Thyroid gland (tissue), 4 donors: ENCODE data around the gene KRTAP10-1. TPM values are rescaled to one million over a fixed set of nuclear protein-coding genes. Genes with fewer than 3 reads are reported as not detected.

Source experiments
- DNase-seq, 2 donors: peaks; one replicate each; pipeline ENCODE4 v3.0.0-alpha.2; 2019
- H3K27ac ChIP-seq, 3 donors: fragments of 200-600 bp; sonication (generic); 1 replicate in 2 of 3; 2 replicates in 1 of 3; pipeline ENCODE4 v1.5.1; 2016 to 2019; ENCODE audit warnings: mild to moderate bottlenecking in 1 of 3, moderate library complexity in 1 of 3
- H3K27me3 ChIP-seq: fragments of 200-600 bp; sonication (generic); one replicate; pipeline ENCODE4 v1.5.1; 2019
- H3K36me3 ChIP-seq, 2 donors: fragments of 200-600 bp; sonication (generic); one replicate each; pipeline ENCODE4 v1.5.1; 2016 to 2019
- H3K4me1 ChIP-seq, 2 donors: fragments of 200-600 bp; sonication (generic); one replicate each; pipeline ENCODE4 v1.5.1; 2017 to 2019
- H3K4me3 ChIP-seq, 3 donors: fragments of 200-600 bp; sonication (generic); replicated peaks in 1 of 3; 1 replicate in 2 of 3; 2 replicates in 1 of 3; pipeline ENCODE4 v1.5.1; 2016; ENCODE audit warnings: mild to moderate bottlenecking in 1 of 3
- H3K9me3 ChIP-seq: fragments of 200-600 bp; sonication (generic); one replicate; pipeline ENCODE4 v1.5.1; 2017
- CTCF ChIP-seq, 6 experiments: fragments of 200-600 bp in 3 of 6; fragments of 450-650 bp in 3 of 6; sonication (generic) in 3 of 6; IDR thresholded peaks; one replicate each; pipeline ENCODE4 v1.5.1; 2016 to 2019; ENCODE audit warnings: antibody characterized with exemption in 6 of 6, mild to moderate bottlenecking in 2 of 6, inconsistent platforms in 1 of 6, moderate library complexity in 1 of 6
- POLR2A ChIP-seq, 2 donors: fragments of 450-650 bp; IDR thresholded peaks; one replicate each; pipeline ENCODE4 v1.6.1; 2017; ENCODE audit warnings: antibody characterized with exemption in 2 of 2, mild to moderate bottlenecking in 2 of 2, moderate library complexity in 1 of 2
- WGBS, 2 donors: methylation state at CpG; one replicate each; pipeline ENCODE4 v1.1.5; 2017; 5-methylcytosine and 5-hydroxymethylcytosine counted together
- intact Hi-C: fragments of 100-400 bp; cut with DNase I; formaldehyde crosslinking; loops from one replicate; pipeline ENCODE4 v1.15.1; 2023
- total RNA-seq, 4 donors: library from RNA; depleted of rRNA; stranded (reverse); fragments of >200 nt; gene quantifications; one replicate each; pipeline ENCODE4 v1.2.3, GENCODE V29; 2016

The KRTAP10-1 gene
- total RNA-seq, 4 donors from 2014 or later, result not detected

GRCh38 chr21:44498280-44499210, 41.5 kb downstream of the KRTAP10-1 start:
- H3K4me1 ChIP-seq, result peaks cover 27 to 32% of the 10 kb centered on the region in 2 donors
- no peaks in the 10 kb centered on the region for H3K36me3 ChIP-seq
- 72 to 78% methylated on average over 24 to 26 of the region's 27 CpGs for WGBS, 2 donors
- H3K27me3 ChIP-seq, result no peaks in the 10 kb centered on the region
- intact Hi-C loops, result no loop called here
- no peak overlapping the region for H3K4me3 ChIP-seq
- no peak for DNase-seq
- peak overlapping the region; percentile 87 to 98 (median 95) for H3K27ac ChIP-seq
- TF ChIP-seq CTCF (IDR thresholded peaks at IDR 0.05) (no peak), POLR2A (IDR thresholded peaks at IDR 0.05) (no peak)
- no peaks in the 10 kb centered on the region for H3K9me3 ChIP-seq

GRCh38 chr21:44497703-44498126, 42.3 kb downstream of the KRTAP10-1 start:
- Histone ChIP-seq H3K4me1 (peaks cover 27 to 32% of the 10 kb centered on the region in 2 donors), H3K4me3 (no peak overlapping the region), H3K9me3 (no peaks in the 10 kb centered on the region), H3K27ac (peak overlapping the region; percentile 87 to 98 (median 95)), H3K27me3 (no peaks in the 10 kb centered on the region), H3K36me3 (no peaks in the 10 kb centered on the region)
- peak; percentile 57 to 58 for DNase-seq
- 36 to 37% methylated on average over 6 of the region's 6 CpGs for WGBS, 2 donors
- no peak for TF ChIP-seq POLR2A (IDR thresholded peaks at IDR 0.05)
- no peak for TF ChIP-seq CTCF (IDR thresholded peaks at IDR 0.05)
- intact Hi-C loops, result no loop called here

GRCh38 chr21:44496564-44497550, 43.1 kb downstream of the KRTAP10-1 start:
- WGBS, 2 donors, result 23 to 24% methylated on average over 27 of the region's 27 CpGs
- Histone ChIP-seq H3K36me3 (no peaks in the 10 kb centered on the region), H3K27me3 (no peaks in the 10 kb centered on the region), H3K4me1 (peaks cover 27 to 32% of the 10 kb centered on the region in 2 donors), H3K27ac (peak overlapping the region; percentile 87 to 98 (median 95)), H3K4me3 (no peak overlapping the region), H3K9me3 (no peaks in the 10 kb centered on the region)
- peak; percentile 70 to 72 for DNase-seq
- TF ChIP-seq CTCF (IDR thresholded peaks at IDR 0.05) (peak in 1 of 6 experiments; percentile 11), POLR2A (IDR thresholded peaks at IDR 0.05) (peak in 1 of 2 donors; percentile 51)
- intact Hi-C loops, result no loop called here

- H3K4me1 ChIP-seq, result peaks cover 27 to 32% of the 10 kb centered on the region in 2 donors
- H3K4me3 ChIP-seq, result no peak overlapping the region
- WGBS, 2 donors, result 89 to 92% methylated on average over 16 of the region's 16 CpGs
- no peaks in the 10 kb centered on the region for H3K36me3 ChIP-seq
- H3K9me3 ChIP-seq, result no peaks in the 10 kb centered on the region
- H3K27me3 ChIP-seq, result no peaks in the 10 kb centered on the region
- intact Hi-C loops, result no loop called here
- no peak for DNase-seq
- TF ChIP-seq POLR2A (IDR thresholded peaks at IDR 0.05) (no peak), CTCF (IDR thresholded peaks at IDR 0.05) (no peak)
- H3K27ac ChIP-seq, result peak overlapping the region; percentile 87 to 98 (median 95)
These were observed 44.1 kb downstream of the KRTAP10-1 start for GRCh38 chr21:44495611-44496563.
